Muscle layer of colon (tissue), 2 donors: ENCODE measurements around the gene PTPRZ1.

Source experiments
- H3K27ac ChIP-seq: one replicate; pipeline ENCODE4 v1.7.0; 2013; ENCODE audit warnings: low read depth, mild to moderate bottlenecking, low read length, moderate library complexity
- H3K27me3 ChIP-seq, 2 donors: one replicate each; pipeline ENCODE4 v1.7.0; 2013; ENCODE audit warnings: low read length in 2 of 2, mild to moderate bottlenecking in 2 of 2; ENCODE audit not compliant: insufficient read depth in 2 of 2, control insufficient read depth in 1 of 2
- H3K36me3 ChIP-seq: one replicate; pipeline ENCODE4 v1.7.0; 2013; ENCODE audit warnings: mild to moderate bottlenecking, low read length; ENCODE audit not compliant: insufficient read depth
- H3K4me1 ChIP-seq: one replicate; pipeline ENCODE4 v1.7.0; 2013; ENCODE audit warnings: mild to moderate bottlenecking, low read length; ENCODE audit not compliant: insufficient read depth
- H3K4me3 ChIP-seq, 2 donors: one replicate each; pipeline ENCODE4 v1.7.0; 2013; ENCODE audit warnings: low read length in 2 of 2, low read depth in 1 of 2, mild to moderate bottlenecking in 1 of 2, moderate library complexity in 1 of 2
- H3K9ac ChIP-seq: one replicate; pipeline ENCODE4 v1.7.0; 2013; ENCODE audit warnings: low read length
- H3K9me3 ChIP-seq: one replicate; pipeline ENCODE4 v1.7.0; 2013; ENCODE audit warnings: mild to moderate bottlenecking, low read length
- donor health status: abdominal sarcoma.
- donor health status: Adenocarcinoma of cecum.

PTPRZ1 gene

DNA sequence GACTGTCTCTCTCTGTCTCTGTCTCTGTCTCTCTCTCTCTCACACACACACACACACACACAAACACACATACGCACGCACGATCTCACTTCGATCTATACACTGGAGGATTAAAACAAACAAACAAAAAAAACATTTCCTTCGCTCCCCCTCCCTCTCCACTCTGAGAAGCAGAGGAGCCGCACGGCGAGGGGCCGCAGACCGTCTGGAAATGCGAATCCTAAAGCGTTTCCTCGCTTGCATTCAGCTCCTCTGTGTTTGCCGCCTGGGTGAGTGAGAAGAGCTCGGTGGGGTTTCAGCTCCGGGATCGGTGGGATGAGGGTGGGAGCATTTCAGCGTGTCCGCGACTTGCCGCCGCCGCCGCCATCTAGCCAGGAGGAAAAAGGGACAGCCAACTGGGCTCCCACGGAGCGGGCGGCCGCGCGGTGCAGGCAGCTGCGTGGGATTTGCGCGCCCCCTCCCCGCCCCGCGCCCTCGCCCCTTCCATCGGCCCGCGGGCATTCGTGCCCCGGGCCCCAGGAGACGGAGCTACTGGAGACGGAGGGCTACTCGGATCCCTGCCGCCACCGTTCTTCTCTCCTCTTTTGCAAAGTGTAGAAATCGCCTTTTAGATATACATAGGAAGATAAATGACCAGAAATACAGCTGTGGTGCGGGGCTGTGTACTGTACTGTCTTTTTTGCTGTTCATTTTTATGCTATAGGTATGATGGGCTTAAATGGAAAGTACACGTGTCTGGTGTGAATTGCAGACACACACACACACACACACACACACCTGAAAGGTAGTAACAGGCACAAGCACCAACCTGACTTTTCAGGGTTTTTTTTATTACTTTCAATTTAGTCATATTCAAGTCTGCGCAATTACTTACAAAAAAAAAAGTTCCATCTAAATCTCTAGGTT is 581 bp downstream of the PTPRZ1 start:
- H3K9ac ChIP-seq: no peak overlapping the region
- no peak overlapping the region for H3K27ac ChIP-seq
- no peaks in the 10 kb centered on the region for H3K9me3 ChIP-seq
- H3K27me3 ChIP-seq: peaks cover 0 to 24% of the 10 kb centered on the region in 2 donors
- peak overlapping the region; percentile 51 to 58 for H3K4me3 ChIP-seq
- no peaks in the 10 kb centered on the region for H3K4me1 ChIP-seq
- no peaks in the 10 kb centered on the region for H3K36me3 ChIP-seq

DNA sequence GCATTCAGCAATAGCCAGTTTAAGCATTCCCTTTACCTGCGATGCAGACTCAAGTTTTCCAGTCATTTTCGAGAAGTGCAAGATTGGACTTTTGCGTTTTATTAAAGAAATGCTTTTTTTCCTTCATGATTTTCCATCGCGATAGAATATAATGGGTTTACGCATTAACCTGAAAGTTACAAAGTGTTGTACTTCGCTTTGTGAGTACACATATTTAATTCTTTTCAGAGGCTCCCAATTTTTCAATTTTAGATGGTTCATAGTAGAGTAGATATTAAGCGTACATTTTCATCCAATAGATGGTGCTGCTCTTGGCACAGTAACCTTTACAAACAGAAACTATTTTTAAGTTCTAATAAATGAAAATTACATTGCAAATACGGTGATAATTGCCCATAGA is 1.3 kb downstream of the PTPRZ1 start:
- no peaks in the 10 kb centered on the region for H3K9me3 ChIP-seq
- no peaks in the 10 kb centered on the region for H3K36me3 ChIP-seq
- H3K27ac ChIP-seq: no peak overlapping the region
- no peak overlapping the region for H3K9ac ChIP-seq
- no peaks in the 10 kb centered on the region for H3K4me1 ChIP-seq
- peaks cover 0 to 24% of the 10 kb centered on the region in 2 donors for H3K27me3 ChIP-seq
- H3K4me3 ChIP-seq: peak overlapping the region in 1 of 2 donors; percentile 58

DNA sequence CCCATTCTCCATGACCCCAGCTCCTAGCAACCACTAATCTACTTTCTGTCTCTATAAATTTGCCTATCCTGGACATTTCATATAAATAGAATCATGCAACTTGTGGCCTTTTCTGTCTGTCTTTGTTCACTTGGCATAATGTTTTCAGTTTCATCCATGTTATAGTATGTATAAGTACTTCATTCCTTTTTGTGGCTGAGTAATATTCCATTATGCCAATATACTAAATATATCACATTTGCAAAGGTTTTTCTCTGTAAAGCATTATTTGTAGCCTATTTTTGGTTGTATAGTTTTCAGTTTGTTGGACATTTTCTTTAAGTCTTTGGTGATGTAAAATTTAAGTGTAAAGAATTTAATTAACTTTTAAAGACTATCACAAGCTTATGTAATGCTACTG is 2.2 kb downstream of the PTPRZ1 start:
- Histone ChIP-seq H3K4me1 (no peaks in the 10 kb centered on the region), H3K27ac (no peak overlapping the region), H3K9me3 (no peaks in the 10 kb centered on the region)

DNA sequence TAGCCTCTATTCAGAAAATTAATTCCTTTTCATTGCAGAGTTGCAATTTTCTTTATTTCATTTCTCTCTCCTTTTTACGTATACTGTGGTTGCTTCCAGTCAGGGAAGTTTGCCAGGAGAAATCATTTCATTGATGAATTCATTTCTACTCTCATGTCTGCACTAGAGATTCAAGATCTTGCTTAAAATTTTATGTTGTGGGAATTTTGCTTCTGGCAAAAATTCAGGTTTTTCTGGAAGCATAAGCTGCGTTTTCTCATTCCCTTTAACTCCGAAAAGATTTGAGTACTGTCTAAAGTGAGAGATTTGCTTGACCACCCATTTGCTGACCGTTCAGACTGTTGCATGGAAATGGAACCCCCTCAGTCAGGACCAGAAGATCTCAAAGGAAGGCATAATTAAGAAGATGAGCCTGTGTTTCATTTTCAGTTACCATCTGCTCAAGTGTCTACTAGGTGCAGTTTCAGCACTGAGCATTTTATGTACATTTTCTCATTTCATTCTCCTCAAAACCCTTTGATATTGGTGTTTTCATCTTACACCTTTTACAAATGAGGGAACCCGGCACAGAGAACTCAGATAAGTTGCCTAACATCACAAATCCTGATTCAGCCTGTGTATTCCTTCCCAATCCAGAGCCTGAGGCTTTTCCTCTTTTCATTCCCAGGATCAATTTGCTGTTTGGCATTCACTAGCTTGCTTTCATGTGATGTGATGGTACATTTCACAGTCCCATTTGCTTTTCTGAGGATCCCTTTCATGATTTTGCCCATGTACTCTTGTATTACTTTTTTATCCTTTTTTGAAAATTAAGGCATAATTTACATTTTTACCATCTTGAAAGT is 3.9 kb downstream of the PTPRZ1 start:
- H3K27me3 ChIP-seq: peaks cover 0 to 18% of the 10 kb centered on the region in 2 donors
- no peaks in the 10 kb centered on the region for H3K4me1 ChIP-seq
- H3K36me3 ChIP-seq: no peaks in the 10 kb centered on the region
- H3K9ac ChIP-seq: no peak overlapping the region
- H3K27ac ChIP-seq: no peak overlapping the region
- H3K4me3 ChIP-seq: no peak overlapping the region
- no peaks in the 10 kb centered on the region for H3K9me3 ChIP-seq

More for the DNA sequence above, 2.2 kb downstream of the PTPRZ1 start:
- Histone ChIP-seq H3K36me3 (no peaks in the 10 kb centered on the region), H3K9ac (no peak overlapping the region), H3K27me3 (peaks cover 0 to 24% of the 10 kb centered on the region in 2 donors), H3K4me3 (no peak overlapping the region)

DNA sequence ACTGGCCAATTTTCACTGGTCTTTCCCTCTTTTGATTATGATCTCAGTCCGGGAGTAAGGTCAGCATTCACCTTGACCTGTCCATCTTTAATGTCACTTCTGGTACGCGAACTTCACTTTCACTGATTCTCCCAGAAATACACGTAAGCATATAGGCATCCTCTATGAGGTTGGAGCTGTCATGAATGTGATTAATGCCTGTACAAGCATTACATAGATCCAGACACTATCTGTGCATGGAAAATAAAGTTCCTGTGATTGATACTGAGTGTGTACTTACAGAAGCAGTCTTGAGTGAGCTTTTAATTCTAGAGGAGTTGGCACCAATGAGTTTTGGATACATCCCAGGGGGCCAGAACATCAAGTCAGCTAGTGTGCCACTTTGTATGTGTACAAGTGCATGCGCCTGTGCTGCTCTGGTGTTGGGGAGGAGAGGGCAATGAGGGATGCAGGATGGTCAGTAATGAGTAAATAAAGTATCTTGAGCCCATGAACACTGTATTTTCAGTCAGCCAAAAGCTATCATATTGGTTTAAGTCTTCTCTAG is 6.0 kb downstream of the PTPRZ1 start:
- no peak overlapping the region for H3K4me3 ChIP-seq
- H3K9ac ChIP-seq: no peak overlapping the region
- H3K27me3 ChIP-seq: no peaks in the 10 kb centered on the region
- no peaks in the 10 kb centered on the region for H3K9me3 ChIP-seq
- no peak overlapping the region for H3K27ac ChIP-seq
- H3K4me1 ChIP-seq: no peaks in the 10 kb centered on the region
- H3K36me3 ChIP-seq: no peaks in the 10 kb centered on the region

DNA sequence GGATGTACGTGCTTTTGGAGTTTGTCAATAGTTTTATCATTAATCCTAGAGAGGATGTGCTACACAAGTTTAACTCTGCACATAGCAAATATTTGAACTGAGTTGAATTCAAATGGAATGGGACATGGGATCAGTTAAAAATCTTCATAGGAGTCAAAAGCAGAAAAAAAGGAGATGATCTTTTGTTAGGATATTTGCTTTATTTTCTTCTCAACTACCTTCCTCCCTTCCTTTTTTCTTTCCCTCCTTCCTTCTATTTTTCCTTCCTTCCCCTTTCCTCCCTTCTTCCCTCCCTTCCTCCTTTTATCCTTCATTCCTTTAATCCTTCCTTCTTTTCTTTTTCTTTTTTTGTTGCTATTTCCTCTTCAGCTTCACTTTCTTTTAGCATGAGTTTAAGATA is 6.6 kb downstream of the PTPRZ1 start:
- Histone ChIP-seq H3K4me3 (no peak overlapping the region), H3K4me1 (no peaks in the 10 kb centered on the region), H3K9ac (no peak overlapping the region), H3K27ac (no peak overlapping the region), H3K9me3 (no peaks in the 10 kb centered on the region), H3K36me3 (no peaks in the 10 kb centered on the region), H3K27me3 (no peaks in the 10 kb centered on the region)

DNA sequence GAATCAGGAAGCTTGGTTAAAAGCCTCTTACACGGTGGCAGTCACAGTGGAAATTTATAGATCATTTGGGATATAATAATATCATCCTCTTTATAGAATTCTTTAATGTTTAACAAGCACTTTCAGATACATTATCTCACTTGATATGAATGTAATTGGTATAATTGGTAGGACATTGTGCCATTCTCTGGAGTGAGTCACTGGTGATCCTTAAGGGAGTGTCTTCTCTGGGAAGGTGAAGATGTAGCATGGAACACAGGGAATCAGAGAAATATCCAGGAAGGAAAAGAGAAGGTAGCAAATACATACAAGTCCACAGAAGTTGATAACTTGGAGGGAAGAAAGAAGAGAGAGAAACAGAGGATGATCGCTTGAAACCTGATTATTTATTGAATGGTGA is 9.8 kb downstream of the PTPRZ1 start:
- no peaks in the 10 kb centered on the region for H3K36me3 ChIP-seq
- H3K4me3 ChIP-seq: no peak overlapping the region
- H3K4me1 ChIP-seq: no peaks in the 10 kb centered on the region
- no peaks in the 10 kb centered on the region for H3K9me3 ChIP-seq
- no peak overlapping the region for H3K9ac ChIP-seq
- H3K27me3 ChIP-seq: no peaks in the 10 kb centered on the region
- H3K27ac ChIP-seq: no peak overlapping the region

DNA sequence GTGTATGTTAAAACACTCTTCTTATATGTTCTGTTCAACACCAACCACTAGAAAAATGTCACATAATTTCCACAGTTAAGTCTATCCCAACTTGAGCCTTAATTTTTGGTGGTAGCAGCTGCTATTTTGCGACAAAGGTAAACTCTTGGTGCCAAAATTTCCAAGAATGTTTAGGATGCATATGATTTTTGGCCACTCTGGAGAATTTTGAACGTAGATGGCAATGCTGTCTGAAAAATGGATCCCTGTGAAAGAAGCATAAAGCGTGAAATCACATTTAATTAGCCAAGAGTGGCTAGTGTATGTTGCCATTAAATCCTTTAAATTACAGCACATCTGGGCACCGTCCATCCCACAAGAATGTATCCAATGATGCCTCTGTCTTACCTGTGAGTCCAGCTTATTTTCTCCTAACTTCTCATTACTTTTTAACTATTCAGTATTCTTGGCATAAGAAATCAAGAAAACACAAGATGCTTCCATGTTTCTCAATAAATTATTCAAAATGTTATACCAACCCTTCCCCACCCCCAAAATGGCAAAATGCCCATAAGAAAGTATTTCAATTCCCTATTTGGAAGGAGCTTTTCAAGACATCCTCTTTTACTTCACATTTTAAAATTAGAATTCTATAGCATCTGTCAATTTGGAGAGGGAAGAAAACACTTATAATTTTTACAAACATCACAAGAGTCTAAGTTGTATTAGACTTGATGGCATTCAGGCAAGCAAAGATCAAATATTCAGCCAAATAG is 12.4 kb downstream of the PTPRZ1 start:
- Histone ChIP-seq H3K4me1 (no peaks in the 10 kb centered on the region), H3K36me3 (no peaks in the 10 kb centered on the region), H3K9ac (no peak overlapping the region), H3K9me3 (no peaks in the 10 kb centered on the region), H3K4me3 (no peak overlapping the region), H3K27ac (no peak overlapping the region), H3K27me3 (no peaks in the 10 kb centered on the region)

DNA sequence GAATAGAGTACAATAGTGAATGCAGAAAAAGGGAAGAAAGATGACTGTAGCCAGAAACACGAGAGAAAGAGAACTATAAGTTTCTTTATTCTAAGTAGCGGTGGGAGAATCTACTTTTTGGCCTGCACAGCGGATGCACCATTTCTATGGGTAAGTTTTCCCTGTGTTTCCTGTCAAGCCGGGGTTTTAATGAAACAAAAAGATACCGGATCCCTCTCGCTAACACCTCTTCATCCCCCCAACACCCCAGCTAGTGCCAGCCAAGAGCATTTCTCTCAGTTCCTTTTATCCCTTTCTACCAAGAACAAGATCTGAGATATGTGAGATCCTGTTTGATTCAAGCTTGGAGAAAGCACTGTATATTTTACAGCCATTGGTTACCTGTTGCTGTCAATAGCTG is 14.7 kb downstream of the PTPRZ1 start:
- H3K27me3 ChIP-seq: no peaks in the 10 kb centered on the region
- no peak overlapping the region for H3K4me3 ChIP-seq
- H3K27ac ChIP-seq: no peak overlapping the region
- no peaks in the 10 kb centered on the region for H3K4me1 ChIP-seq
- no peaks in the 10 kb centered on the region for H3K9me3 ChIP-seq
- H3K9ac ChIP-seq: no peak overlapping the region
- no peaks in the 10 kb centered on the region for H3K36me3 ChIP-seq

DNA sequence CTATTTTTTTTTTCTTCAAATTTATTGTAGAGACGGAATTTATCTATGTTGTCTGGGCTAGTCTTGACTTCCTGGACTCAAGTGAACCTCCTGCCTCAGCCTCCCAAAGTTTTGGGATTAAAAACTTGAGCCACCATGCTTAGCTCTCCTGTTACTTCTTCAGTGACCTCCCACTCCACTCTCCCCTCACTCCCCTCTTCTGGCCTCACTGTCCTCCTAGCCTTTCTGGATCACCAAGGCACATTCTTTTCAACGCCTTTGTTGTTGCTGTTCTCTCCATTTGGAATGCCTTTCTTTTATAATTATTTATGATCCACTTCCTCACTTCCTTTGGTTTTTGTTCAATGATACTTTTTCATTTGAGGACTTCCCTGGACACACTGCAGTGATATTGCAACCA is 17.9 kb downstream of the PTPRZ1 start:
- Histone ChIP-seq H3K9me3 (no peaks in the 10 kb centered on the region), H3K4me1 (no peaks in the 10 kb centered on the region), H3K9ac (no peak overlapping the region), H3K4me3 (no peak overlapping the region), H3K36me3 (no peaks in the 10 kb centered on the region), H3K27me3 (no peaks in the 10 kb centered on the region), H3K27ac (no peak overlapping the region)

DNA sequence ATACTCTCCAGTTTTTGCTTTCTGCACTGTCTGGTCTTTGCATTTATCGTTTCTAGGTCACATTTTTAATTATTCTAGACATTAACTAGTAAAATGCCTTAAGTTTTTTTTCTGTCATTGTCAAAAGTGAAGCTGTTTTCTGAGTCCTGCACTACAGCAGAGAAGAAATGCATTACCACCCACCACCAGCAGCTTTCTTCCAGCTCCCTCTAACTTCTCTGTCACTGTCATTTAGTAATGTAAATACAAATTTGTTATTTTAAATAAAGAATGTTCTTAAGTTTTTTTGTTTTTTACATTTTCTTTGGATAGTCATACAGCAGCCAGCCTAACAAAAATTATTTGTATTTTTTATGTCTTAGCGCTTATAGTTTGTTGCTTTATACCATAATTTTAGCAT is 18.8 kb downstream of the PTPRZ1 start:
- no peaks in the 10 kb centered on the region for H3K4me1 ChIP-seq
- H3K27ac ChIP-seq: no peak overlapping the region
- H3K9me3 ChIP-seq: no peaks in the 10 kb centered on the region
- no peaks in the 10 kb centered on the region for H3K27me3 ChIP-seq
- H3K9ac ChIP-seq: no peak overlapping the region
- H3K4me3 ChIP-seq: no peak overlapping the region
- H3K36me3 ChIP-seq: no peaks in the 10 kb centered on the region
